ENCODE results near the gene MAP3K5. TPM values are rescaled to one million over a fixed set of nuclear protein-coding genes. Genes with fewer than 3 reads are reported as not detected.
A peak's percentile ranks its signal among the peaks of the same experiment; 100 is the strongest.

MAP3K5 gene
- total and polyA plus RNA-seq, 9 of the 15 experiments (the other 6 are each of a cell fraction or from before 2014, with no cell fraction given) = 2.2 to 13.0 (median 9.9) TPM

- WGBS (ENCODE audit: insufficient coverage, low coverage, missing lambda C conversion rate) = 14% methylated on average over 4 of the region's 4 CpGs
- no TSS peak for BruUV-seq (replicated peaks)
- Histone ChIP-seq H3K9ac (ENCODE audit: insufficient read depth in 1 of 2, low read depth in 2 of 2, low read length in 2 of 2) (no peak overlapping the region), H3K79me2 (ENCODE audit: control insufficient read depth, insufficient read depth, low read length) (no peaks in the 10 kb centered on the region), H3K27ac (ENCODE audit: extremely low read depth, low read depth, low read length) (no peak overlapping the region), H3K9me1 (ENCODE audit: control insufficient read depth, insufficient read depth, low read length) (no peaks in the 10 kb centered on the region), H2AFZ (ENCODE audit: low read depth, low read length) (no peak overlapping the region), H3K4me3 (no peak overlapping the region), H3K4me1 (replicated peaks in 1 of 2; ENCODE audit: control insufficient read depth in 2 of 2, insufficient read depth in 2 of 2, low read length in 2 of 2) (no peaks in the 10 kb centered on the region), H3K27me3 (ENCODE audit: control insufficient read depth in 2 of 2, insufficient read depth in 2 of 2, low read length in 2 of 2) (peaks cover 0 to 8% of the 10 kb centered on the region in 2 experiments; a peak in 2 of 5 replicates), H4K20me1 (replicated peaks; ENCODE audit: control insufficient read depth, insufficient read depth, low read length) (no peaks in the 10 kb centered on the region), H3K4me2 (ENCODE audit: insufficient read depth, low read length) (no peak overlapping the region), H3K36me3 (ENCODE audit: control insufficient read depth, insufficient read depth, low read length) (no peaks in the 10 kb centered on the region), H3K9me3 (replicated peaks; ENCODE audit: control insufficient read depth, insufficient read depth, low read depth, low read length) (no peaks in the 10 kb centered on the region)
- intact Hi-C loops (cut with micrococcal nuclease) = no loop called here
- in situ Hi-C loops (cut with MboI) = loop anchor here (25.0 kb wide), 1 partner anchor 202 kb away; no protein-coding TSS in a partner anchor
- FAIRE-seq = no peak
- ATAC-seq = no peak
- DNase-seq (ENCODE audit: extremely low read depth in 1 of 4, low spot score in 3 of 4) = no peak
- no peak for TF ChIP-seq ZNF146 (CRISPR knock-in tag; IDR thresholded peaks at IDR 0.05; ENCODE audit: unreplicated experiment)
- TF ChIP-seq L3MBTL2 (IDR thresholded peaks at IDR 0.05) = no peak
- TF ChIP-seq BACH1 (tag; IDR thresholded peaks at IDR 0.05) = no peak
- ChIA-PET CTCF (ENCODE audit: low intra/inter-chr PET ratio) (no interaction called here), POLR2A (interaction anchor here (1.8 kb wide), 1 partner anchor 11 kb away, joined by 5 read pairs; no protein-coding TSS in a partner anchor)
Observed at GRCh38 chr6:136538836-136539235, 253.4 kb downstream of the MAP3K5 start.

- CTCF ChIA-PET (ENCODE audit: low intra/inter-chr PET ratio) = interaction anchor here (0.7 kb wide), 1 partner anchor 11 kb away, joined by 3 read pairs; no protein-coding TSS in a partner anchor
- BruUV-seq (replicated peaks) = no TSS peak
- WGBS (ENCODE audit: insufficient coverage, low coverage, missing lambda C conversion rate) = 39% methylated on average over 6 of the region's 8 CpGs
Observed at GRCh38 chr6:136535880-136536650, 256.2 kb downstream of the MAP3K5 start.

More at GRCh38 chr6:136535880-136536650, 256.2 kb downstream of the MAP3K5 start:
- H3K4me1 ChIP-seq (replicated peaks in 1 of 2; ENCODE audit: control insufficient read depth in 2 of 2, insufficient read depth in 2 of 2, low read length in 2 of 2) = no peaks in the 10 kb centered on the region
- no peaks in the 10 kb centered on the region for H3K36me3 ChIP-seq (ENCODE audit: control insufficient read depth, insufficient read depth, low read length)
- intact Hi-C loops (cut with micrococcal nuclease) (no loop called here), in situ Hi-C loops (cut with MboI) (loop anchor here (25.0 kb wide), 1 partner anchor 199 kb away; no protein-coding TSS in a partner anchor)
- peak; percentile 92 for TF ChIP-seq ZNF146 (CRISPR knock-in tag; IDR thresholded peaks at IDR 0.05; ENCODE audit: unreplicated experiment)
- TF ChIP-seq RBM25 (IDR thresholded peaks at IDR 0.05; ENCODE audit: low read depth, low read length, severe bottlenecking) = peak; percentile 43
- TF ChIP-seq ZNF197 (CRISPR knock-in tag; IDR thresholded peaks at IDR 0.05; ENCODE audit: low read depth) = no peak
- ATAC-seq = no peak
- H3K9me1 ChIP-seq (ENCODE audit: control insufficient read depth, insufficient read depth, low read length) = no peaks in the 10 kb centered on the region
- no peak overlapping the region for H3K4me3 ChIP-seq
- no peak for FAIRE-seq
- no peaks in the 10 kb centered on the region for H3K9me3 ChIP-seq (replicated peaks; ENCODE audit: control insufficient read depth, insufficient read depth, low read depth, low read length)
- no peak overlapping the region for H3K4me2 ChIP-seq (ENCODE audit: insufficient read depth, low read length)
- no peak overlapping the region for H3K27ac ChIP-seq (ENCODE audit: extremely low read depth, low read depth, low read length)
- no peak overlapping the region for H2AFZ ChIP-seq (ENCODE audit: low read depth, low read length)
- POLR2A ChIA-PET = interaction anchor here (1.2 kb wide), 1 partner anchor 13 kb away, joined by 3 read pairs; no protein-coding TSS in a partner anchor
- H3K9ac ChIP-seq (ENCODE audit: insufficient read depth in 1 of 2, low read depth in 2 of 2, low read length in 2 of 2) = no peak overlapping the region
- no peaks in the 10 kb centered on the region for H3K79me2 ChIP-seq (ENCODE audit: control insufficient read depth, insufficient read depth, low read length)
- H3K27me3 ChIP-seq (ENCODE audit: control insufficient read depth in 2 of 2, insufficient read depth in 2 of 2, low read length in 2 of 2) = peaks cover 10 to 19% of the 10 kb centered on the region in 2 experiments; a peak in 4 of 5 replicates
- DNase-seq (ENCODE audit: extremely low read depth in 1 of 4, low spot score in 3 of 4) = no peak
- H4K20me1 ChIP-seq (replicated peaks; ENCODE audit: control insufficient read depth, insufficient read depth, low read length) = no peaks in the 10 kb centered on the region
